ENCODE results near the gene EMD.

DNA sequence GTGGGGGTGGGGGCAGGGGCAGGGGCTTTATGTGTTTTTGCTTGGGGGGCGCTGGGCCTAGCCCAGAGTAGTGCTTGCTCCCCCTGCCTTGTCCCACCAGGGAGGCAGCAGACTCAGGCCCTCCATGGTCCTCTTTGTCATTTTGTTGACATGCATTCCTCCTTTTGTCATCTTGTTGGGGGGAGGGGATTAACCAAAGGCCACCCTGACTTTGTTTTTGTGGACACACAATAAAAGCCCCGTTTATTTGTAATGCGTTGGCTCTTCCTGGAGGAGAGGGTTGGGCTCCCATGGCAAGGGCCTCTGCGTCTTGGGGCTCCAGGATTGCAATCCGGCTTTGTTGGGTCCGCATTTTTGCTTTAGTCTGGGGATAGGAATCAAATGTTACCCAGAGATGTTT, 2.2 kb downstream of the EMD start:
- TF ChIP-seq, protein P1, sequence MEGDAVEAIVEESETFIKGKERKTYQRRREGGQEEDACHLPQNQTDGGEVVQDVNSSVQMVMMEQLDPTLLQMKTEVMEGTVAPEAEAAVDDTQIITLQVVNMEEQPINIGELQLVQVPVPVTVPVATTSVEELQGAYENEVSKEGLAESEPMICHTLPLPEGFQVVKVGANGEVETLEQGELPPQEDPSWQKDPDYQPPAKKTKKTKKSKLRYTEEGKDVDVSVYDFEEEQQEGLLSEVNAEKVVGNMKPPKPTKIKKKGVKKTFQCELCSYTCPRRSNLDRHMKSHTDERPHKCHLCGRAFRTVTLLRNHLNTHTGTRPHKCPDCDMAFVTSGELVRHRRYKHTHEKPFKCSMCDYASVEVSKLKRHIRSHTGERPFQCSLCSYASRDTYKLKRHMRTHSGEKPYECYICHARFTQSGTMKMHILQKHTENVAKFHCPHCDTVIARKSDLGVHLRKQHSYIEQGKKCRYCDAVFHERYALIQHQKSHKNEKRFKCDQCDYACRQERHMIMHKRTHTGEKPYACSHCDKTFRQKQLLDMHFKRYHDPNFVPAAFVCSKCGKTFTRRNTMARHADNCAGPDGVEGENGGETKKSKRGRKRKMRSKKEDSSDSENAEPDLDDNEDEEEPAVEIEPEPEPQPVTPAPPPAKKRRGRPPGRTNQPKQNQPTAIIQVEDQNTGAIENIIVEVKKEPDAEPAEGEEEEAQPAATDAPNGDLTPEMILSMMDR (IDR thresholded peaks at IDR 0.05): no peak
- TF ChIP-seq POLR2A (IDR thresholded peaks at IDR 0.05): no peak

Measured in thyroid gland (tissue), 4 donors.